ENCODE data around the gene NFASC.

NFASC gene

DNA sequence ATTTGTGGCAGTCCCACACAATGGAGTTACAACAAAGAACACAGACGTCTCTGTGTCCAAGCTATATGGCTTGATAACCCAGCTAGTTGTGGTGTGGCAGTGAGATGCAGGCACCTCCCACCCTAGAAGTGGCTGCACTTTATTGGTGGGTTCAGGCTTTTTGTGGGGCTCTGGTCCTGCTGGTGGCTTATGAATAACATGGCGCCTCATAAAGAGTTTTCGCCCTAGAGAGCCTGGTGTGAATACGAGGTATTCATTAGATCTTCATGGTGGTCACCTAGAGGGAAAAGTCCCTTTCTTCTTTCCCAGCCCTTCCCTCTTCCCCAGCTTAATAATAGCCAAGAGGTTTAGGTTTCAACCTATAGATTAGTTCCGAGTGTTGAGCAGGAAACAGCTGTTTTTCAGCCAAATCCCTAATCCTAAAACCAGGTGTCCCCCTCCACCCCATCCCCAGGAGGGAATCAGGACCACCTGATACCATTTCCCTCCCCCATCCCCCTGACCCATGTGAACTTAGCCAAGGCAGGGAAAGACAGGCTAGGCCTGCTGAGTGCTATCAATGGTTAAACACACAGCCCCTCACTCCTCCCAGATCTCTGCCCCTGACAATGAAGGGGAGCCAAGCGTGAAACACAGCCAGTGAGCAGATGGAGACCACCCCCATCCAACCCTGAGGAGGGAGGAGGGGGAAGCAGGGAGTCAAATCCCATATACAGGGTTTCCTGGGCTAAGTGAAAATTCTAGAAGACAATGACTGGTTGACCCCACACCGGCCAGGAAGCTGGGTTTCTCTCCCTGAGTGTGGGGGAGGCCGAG, 58.2 kb downstream of the NFASC start:
- no peak for DNase-seq (ENCODE audit: low read depth in 2 of 2)

DNA sequence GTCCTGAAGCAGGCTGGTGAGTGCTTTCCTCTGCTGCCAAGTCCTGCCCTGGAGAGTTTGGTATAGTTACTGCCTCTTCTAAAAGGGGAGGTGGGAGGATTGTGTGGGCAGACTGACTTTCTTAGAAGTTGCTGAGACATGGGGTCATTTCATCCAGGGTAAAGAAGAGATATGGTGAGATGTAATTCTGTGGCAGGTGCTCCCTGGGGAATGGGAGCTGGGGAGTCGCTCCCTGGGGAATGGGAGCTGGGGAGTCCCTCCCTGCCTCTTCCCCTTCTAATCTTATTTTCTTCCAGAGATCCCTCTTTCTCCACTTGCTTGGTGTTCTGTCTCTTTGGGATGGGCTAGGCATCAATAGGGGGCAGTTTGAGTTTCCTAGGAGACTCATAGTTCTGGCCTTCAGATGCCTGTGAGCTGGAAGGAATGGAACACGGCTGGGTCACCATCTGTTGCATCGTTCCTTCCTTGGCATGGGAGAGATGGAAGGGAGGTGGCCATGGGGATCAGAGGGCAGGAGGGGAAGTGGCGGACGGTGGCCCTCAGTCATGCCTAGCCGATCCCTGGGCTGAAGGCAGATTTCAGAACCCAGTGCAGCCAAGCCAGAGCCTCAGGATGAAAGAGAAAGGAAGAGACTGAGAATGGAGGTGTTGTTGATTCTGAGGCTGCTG, 59.0 kb downstream of the NFASC start:
- no peak for DNase-seq (ENCODE audit: low read depth in 2 of 2)

DNA sequence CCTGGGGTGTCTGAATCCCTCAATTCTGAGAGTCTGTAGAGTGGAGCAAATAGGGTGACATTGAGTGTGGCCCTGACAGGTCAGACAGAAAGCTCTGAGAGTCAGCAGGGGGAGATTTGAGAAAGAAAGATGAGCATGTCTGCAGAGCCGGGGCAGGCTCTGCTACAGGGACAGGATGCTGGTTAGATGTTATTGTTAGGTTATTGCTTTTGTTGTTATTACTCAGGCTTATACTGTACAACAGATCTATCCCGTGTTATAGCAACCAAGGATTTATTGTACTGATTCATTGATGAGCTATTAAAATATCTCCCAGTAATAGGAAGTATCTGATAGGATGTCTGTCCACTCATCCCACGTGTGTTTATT, 59.5 kb downstream of the NFASC start:
- DNase-seq (ENCODE audit: low read depth in 2 of 2) = no peak

DNA sequence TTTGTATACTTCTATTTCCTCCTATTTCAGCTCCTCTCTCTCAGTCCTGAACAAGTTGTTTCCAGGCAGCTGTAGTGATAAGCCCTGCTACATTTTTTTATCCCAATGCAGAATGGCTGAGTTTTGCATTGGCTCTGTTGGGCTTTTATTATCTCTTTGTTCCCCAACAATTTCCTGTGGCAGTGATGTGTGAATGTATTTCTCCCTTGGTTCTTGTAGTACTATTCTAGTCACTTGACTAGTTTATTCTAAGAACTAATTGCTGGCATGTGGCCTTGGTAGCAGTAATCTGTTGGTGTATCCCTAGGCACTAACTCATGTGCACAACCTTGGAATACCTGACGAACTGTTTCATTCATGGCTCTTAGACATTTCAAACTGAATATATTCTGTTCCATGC, 60.7 kb downstream of the NFASC start:
- DNase-seq (ENCODE audit: low read depth in 2 of 2) = no peak

DNA sequence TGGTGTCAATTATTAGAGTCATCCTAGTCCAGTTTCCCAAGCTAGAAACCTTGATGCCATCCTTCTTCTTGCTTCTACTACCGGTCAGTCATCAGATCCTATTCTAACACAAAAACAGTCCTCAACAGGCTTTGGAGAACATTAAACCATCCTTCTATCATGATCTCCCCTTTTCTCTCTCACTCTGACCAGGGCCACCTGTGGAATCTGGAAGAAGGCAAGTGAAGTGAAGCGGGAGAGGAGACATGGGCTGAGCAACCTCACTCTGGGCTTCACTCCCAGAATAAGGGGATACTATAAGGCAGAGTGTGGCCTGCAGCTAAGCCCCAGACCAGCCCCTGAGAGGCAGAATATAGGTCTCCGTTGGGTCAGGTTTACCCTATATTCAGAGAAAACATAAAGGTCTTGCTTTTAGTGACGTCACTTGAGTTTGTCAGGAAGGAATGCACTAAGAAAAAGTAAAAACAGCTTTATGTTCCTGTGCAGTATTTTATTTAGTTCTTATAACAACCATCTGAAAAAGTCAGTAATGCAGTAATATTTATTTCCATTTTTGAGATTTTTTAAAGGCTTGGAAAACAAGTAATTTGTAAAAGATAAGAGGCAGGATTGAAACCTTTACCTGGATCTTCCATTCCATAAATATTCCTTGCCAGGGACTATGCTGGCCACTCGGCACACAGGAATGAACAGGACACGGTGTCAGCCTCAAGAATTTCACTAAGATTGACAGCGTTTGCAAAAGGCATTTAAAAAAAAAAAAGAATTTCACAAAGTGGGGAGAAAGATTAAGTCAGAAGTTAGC, 61.3 kb downstream of the NFASC start:
- no peak for DNase-seq (ENCODE audit: low read depth in 2 of 2)

DNA sequence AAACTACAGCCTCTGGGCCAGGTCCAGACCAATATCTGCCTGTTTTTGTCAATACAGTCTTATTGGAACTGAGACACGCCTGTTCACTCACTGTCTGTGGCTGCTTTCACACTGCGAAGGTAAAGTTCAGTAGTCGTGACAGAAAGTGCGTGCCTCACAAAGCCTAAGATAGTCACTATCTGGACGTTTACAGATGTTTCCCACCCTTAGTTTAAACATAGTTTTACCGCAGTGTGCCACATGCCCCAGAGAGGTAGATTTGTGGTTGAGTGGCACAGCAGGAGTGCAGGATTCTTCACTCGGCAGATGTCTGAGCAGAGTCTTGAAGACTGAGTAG, 61.9 kb downstream of the NFASC start:
- DNase-seq (ENCODE audit: low read depth in 2 of 2) = no peak

DNA sequence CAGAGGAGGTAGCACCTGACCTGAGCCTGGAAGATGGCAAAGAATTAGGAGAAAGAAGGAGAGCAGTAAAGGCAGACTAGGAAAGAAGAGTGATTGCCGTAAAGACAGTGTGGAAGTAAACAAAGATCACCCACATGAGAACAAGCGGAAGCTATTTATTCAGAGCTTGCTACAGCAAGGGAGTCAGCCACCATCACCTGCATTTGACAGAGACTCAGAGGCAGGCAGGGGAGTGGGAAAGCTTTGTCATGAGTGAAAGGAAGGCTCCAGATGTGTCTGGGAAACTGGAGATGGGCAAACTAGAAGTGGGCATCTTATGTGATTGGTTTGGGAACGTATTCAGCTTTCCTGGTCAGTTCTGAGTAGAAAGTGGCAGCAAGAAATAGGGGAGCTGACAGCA, 64.5 kb downstream of the NFASC start:
- DNase-seq (ENCODE audit: low read depth in 2 of 2) = no peak

DNA sequence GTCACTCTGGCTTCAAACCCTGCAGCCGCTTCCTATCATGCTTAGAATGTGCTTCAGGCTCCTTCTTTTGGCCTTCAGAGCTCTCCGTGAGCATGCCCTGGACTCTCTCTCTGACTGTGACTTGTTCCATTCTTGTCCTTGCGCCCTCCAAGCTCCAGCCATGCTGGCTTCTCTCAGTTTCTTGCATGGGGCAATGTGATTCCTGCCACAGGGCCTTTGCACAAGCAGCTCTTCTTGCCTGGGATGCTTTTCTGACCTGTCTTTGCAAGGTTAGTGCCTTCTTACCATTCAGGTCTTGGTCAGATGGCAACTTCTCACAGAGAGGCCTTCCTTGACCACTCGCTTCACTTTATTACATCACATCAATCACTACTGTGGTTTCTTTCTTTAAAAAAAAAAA, 66.1 kb downstream of the NFASC start:
- DNase-seq (ENCODE audit: low read depth in 2 of 2) = no peak

DNA sequence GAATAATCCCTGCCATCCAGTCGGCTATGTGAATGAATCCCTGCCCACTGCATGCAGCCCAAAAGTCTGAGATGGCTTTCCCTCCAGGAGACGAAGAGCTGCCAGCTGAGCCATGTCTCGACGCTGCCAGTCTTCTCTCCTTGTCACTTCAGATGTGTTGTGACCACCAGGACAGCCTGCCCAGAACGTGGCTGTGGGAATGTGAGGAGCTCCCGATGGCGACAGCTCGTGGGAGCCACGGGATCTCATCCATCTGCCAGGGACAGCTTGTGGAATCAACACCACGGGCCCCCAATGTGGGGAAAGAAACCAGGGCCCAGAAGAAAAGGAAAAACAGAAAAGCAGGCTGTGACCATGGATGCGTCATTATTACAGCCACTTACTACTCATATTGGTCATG, 67.2 kb downstream of the NFASC start:
- DNase-seq (ENCODE audit: low read depth in 2 of 2) = no peak

DNA sequence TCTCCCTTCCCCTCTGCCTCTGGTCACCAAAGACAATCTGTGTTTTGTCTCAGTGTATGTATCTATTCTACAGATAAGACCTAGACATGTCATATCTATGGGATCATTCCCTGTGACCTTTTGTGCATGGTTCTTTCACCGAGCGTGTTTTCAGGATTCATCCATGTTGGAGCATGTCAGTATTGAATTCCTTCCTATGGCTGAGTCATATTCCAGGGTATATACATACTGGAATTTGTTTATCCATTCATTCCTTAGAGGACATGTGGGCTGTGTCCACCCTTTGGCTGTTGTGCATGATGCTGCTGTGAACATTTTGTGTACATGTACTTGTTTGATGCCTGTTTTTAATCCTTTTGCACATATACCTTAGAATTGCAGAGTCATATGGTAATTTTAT, 69.9 kb downstream of the NFASC start:
- no peak for DNase-seq (ENCODE audit: low read depth in 2 of 2)

DNA sequence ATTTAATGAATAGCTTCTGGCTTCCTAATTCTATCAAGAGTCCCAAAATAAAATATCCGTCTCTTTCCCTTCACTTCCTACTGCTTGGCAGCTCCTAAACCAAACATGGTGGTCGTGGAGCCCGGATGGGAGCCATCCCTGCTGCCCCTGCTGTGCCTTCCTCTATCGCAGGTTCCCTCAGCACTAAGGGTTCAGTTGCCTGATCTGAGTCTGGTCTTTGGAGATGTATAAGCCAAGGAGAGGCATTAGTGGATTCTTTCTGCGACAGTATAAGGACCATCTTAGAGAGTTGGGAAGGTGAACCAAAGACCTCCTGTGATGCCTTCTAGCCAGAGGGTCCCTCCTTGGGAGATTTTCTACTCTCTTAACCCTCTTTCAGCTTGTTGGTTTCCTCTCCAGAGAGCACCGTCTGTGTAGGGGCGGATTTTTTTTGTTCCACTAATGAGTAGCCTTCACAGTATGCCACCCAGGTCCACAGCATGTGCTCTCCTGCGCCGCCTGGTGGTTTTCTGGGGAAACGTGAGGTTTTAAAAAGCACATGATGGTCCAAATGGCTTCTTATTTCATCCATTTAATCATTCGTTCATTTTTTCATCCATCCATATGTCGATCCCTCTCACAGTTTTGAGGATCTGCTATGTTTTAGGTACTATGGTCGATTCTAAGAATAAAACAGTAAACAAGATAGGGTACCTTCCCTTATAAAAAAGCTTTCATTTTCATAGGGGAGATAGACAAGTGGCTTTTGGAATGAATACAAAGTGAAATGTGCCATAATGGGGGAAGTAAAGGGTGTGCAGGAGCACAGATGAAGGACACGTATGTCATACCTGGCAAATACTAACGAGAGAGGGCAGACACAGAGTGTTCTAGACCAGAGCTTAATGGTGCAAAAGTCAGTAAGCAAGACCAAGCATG, 71.0 kb downstream of the NFASC start:
- no peak for DNase-seq (ENCODE audit: low read depth in 2 of 2)

DNA sequence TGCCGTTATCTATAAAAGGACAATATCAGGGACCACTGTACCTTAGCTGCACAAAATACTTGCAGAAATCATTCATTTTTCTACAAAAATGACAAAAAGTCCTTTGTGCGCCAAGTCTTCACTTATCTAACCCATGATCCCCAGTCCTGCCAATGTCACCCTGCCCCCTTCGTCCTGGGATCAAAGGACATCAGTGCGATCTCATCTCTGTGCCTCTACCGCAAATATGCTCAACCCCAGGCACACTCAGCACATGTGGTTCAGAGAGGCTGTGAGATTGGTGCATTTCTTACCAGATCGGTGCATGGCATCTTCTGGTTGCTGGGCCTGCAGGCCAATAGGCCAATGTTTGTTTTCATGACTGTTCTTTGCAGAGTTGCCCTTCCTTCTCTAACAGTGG, 72.8 kb downstream of the NFASC start:
- no peak for DNase-seq (ENCODE audit: low read depth in 2 of 2)

DNA sequence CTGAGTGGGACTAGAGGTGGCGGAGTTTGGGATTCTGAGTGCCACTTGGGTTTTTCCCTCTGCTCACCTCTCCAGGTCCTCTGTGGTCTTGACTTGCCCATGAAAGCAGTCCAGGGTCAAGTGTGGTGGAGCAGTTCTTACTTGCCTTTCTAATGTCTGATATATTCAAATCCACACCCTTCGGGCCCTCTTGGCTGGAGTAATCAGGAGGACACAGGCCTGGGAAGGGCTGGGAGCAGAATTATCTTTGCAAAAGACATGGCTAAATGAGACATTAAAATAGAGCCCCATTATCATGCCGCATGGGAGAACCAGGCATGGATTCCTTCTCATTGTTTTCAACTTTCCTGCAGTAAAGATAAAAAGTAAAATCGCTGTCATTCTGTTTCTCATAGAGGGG, 74.0 kb downstream of the NFASC start:
- DNase-seq (ENCODE audit: low read depth in 2 of 2) = no peak

DNA sequence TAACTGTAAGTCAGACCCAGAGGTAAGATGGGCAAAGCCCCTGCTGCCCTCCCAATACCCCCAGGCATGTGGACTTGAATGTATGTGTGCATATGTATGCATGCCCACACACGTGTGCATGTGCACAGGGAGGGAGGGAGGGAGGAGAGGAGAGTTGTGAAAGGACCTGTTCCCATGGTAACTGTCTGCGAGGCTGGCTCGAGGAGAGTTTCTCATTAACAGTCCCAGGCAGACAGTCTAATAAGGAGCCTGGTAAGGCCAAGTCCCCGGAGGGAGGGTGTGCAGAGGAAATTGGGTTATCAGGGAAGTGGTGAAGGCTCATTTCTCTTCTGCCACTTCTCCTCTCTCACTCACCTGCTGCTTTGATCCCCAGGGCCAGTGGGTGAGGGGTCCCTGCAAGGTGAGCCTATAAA, 74.9 kb downstream of the NFASC start:
- DNase-seq (ENCODE audit: low read depth in 2 of 2) = no peak

DNA sequence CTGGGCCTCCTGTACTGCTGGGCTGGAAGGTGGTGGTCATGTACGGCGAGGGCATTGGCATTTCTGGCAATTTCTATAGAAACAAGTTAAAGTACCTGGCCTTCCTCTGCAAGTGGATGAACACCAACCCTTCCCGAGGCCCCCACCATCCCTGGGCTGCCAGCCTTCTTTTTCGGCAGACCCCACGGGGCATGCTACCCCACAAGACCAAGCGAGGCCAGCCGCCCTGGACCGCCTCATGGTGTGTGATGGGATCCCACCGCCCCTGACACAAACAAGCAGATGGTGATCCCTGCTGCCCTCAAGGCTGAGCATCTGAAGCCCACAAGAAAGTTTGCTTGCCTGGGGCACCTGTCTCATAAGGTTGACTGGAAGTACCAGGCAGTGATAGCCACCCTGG, 76.0 kb downstream of the NFASC start:
- DNase-seq (ENCODE audit: low read depth in 2 of 2) = no peak

DNA sequence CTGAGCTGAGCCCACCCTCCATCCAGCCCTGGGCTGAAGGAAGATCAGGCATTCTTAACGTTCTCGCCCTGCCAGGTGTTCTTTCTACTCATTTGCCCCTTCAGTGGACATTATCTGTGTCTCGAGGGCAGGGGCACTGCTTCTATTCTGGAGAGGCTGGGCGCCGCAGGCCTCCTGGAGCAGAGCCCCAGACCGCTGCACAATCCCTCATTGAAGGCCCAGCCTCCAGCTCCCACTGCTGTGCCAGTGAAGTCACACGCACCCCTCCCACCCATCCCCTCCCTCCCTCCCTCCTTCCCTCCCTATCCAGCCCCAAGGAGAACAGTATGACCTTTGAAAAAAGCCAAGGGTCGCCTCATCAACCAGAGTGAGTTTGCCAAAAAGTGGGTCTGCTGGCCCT, 76.7 kb downstream of the NFASC start:
- no peak for DNase-seq (ENCODE audit: low read depth in 2 of 2)

DNA sequence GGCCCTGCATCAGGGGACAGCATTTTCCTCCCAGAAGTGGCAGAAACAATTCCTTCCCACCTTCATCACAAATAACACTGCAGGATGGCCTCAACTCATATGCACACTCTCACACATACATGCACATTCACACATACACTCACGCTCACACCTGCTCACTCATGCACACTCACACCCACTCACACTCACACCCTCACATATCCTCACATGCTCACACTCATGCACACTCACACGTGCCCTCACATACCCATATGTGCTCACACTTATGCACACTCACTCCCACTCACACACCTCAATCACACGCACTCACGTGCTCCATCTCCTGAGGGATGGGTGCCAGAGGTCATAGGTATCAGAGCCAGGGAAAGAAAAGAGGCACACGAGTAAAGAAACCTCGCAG, 77.1 kb downstream of the NFASC start:
- no peak for DNase-seq (ENCODE audit: low read depth in 2 of 2)

DNA sequence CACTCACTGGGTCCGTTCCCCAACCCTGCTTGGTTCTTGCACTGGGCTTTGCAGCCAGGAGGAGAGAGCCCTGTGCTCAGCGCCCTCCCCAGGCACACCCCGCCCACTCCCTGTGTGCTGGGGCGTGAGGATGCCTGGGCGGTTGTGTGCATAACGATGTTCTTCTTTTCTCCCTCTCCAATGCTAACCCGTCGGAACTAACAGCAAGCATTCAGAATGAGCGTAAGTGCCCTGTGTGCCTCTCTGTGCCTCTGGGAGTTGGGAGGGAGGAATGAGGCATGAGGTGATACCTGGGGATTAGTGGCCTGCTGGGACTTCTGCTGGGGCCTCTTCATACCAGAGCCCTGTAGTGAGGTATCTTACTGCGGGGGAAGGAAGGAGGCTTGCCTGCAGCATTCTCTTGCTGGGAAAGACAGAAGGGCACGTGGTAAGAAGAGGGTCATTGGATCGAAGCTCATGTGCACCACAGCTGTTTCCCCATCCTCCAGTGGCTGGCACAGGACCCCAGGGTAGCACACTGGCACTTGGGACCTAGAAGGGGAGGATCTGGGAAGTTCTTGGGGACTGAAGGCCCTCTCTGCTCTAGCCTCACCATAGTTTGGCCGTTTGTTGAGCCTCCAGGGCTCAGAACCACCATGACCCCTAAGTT, 79.8 kb downstream of the NFASC start:
- no peak for DNase-seq (ENCODE audit: low read depth in 2 of 2)

DNA sequence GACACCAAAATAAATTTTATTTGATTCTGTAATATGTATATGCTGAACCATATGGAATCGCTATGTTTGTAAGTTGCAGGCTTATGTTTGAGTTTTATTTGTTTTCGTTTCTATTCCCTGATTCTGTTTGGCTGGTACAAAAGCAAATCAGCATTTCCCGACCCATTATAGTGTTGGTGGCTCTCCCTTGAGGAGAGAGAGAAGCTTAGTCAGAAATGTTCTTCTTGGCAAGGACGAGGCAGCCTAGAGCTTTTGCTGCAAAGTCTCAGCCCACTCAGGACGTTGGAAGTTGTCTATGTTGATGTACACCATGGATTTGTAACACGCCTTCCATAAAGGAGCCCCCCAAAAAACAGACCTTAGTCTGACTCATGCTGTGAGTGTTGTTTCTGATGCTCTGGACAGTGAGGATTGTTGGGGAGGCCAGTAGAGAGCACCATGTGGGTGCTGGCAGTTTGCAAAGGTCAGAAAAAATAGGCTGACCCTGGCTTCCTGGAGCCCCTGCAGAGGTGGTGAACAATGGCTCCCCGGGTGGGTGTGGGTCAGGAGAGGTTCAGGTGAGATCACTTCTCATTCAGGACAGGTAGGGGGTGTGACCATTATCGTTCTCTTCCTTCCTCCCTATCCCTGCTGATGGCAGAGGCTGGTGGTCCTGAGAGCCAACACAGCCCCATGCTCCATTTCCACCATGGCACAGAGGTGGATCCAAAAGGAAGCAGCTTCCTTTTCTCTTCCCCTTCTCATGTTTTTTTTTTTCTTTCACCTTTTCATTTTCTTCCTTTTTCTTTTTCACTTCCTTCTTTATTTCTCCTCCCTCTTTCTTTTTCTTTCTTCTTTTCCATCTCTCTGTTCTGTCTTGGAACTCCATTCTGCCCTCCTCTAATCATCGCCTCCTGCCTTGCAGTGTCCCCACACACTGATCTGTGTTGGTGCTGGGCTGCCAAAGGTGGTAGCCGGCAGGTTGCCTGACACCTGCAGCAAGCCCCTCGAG, 88.0 kb downstream of the NFASC start:
- no peak for DNase-seq (ENCODE audit: low read depth in 2 of 2)

DNA sequence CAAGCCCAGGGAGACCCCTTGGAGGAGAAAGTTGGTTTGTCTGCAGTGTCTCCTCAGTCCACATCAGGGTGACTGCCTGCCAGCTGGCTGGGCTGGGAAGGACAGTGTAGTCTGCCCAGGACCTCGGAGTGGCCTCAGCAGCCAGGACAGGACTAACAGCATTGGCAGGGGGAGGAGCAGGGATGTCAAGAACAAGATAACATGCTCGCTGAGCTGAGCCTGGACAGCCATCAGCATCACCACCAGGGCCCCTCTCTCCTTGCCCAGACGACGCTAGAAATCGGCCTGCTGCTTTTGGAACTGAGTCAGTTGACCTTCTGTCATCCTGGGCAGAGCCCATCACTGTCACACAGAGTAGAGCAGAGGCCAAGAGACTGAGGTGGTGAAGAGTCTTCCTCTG, 88.7 kb downstream of the NFASC start:
- no peak for DNase-seq (ENCODE audit: low read depth in 2 of 2)
